Suprapubic skin (tissue), 4 donors: ENCODE data around the gene POC1B. TPM values are rescaled to one million over a fixed set of nuclear protein-coding genes. Genes with fewer than 3 reads are reported as not detected.

Experiments used
- DNase-seq, 2 donors: peaks; one replicate each; pipeline ENCODE4 v3.0.0-alpha.2; 2019; ENCODE audit warnings: low spot score in 2 of 2
- H3K27ac ChIP-seq: fragments of 200-600 bp; sonication (generic); one replicate; pipeline ENCODE4 v1.5.1; 2019
- H3K27me3 ChIP-seq: fragments of 200-600 bp; sonication (generic); one replicate; pipeline ENCODE4 v1.5.1; 2019
- H3K36me3 ChIP-seq: fragments of 200-600 bp; sonication (generic); one replicate; pipeline ENCODE4 v1.5.1; 2019
- H3K4me1 ChIP-seq: fragments of 200-600 bp; sonication (generic); one replicate; pipeline ENCODE4 v1.5.1; 2019
- H3K4me3 ChIP-seq: fragments of 200-600 bp; sonication (generic); one replicate; pipeline ENCODE4 v1.5.1; 2019; ENCODE audit warnings: mild to moderate bottlenecking
- H3K9me3 ChIP-seq: fragments of 200-600 bp; sonication (generic); one replicate; pipeline ENCODE4 v1.5.1; 2019
- EP300 ChIP-seq: sonication (generic); formaldehyde crosslinking; IDR thresholded peaks from one replicate; pipeline ENCODE4 v1.6.1; 2017; ENCODE audit warnings: antibody characterized with exemption
- POLR2A ChIP-seq, 2 donors: fragments of 450-650 bp; IDR thresholded peaks; one replicate each; pipeline ENCODE4 v1.6.1; 2017; ENCODE audit warnings: antibody characterized with exemption in 2 of 2, mild to moderate bottlenecking in 2 of 2, moderate library complexity in 2 of 2
- POLR2AphosphoS5 ChIP-seq, 3 donors: sonication (generic); formaldehyde crosslinking; IDR thresholded peaks; one replicate each; pipeline ENCODE4 v1.6.1; 2017; ENCODE audit warnings: antibody characterized with exemption in 3 of 3
- WGBS: methylation state at CpG from one replicate; pipeline ENCODE4 v1.1.5; 2018; 5-methylcytosine and 5-hydroxymethylcytosine counted together
- total RNA-seq, 4 donors: library from RNA; depleted of rRNA; stranded (reverse); fragments of >200 nt; gene quantifications; one replicate each; pipeline ENCODE4 v1.1.0, GENCODE V29; 2016
- TF ChIP-seq, protein P1 (sequence below), 2 donors: fragments of 200-600 bp in 1 of 2; fragments of 450-650 bp in 1 of 2; sonication (generic) in 1 of 2; IDR thresholded peaks; one replicate each; pipeline ENCODE4 v1.5.1; 2016 to 2019; ENCODE audit warnings: antibody characterized with exemption in 2 of 2, mild to moderate bottlenecking in 1 of 2, moderate library complexity in 1 of 2

Gene POC1B
- total RNA-seq, 4 donors from 2014 or later: 11.3 to 28.2 (median 13.4) TPM

DNA sequence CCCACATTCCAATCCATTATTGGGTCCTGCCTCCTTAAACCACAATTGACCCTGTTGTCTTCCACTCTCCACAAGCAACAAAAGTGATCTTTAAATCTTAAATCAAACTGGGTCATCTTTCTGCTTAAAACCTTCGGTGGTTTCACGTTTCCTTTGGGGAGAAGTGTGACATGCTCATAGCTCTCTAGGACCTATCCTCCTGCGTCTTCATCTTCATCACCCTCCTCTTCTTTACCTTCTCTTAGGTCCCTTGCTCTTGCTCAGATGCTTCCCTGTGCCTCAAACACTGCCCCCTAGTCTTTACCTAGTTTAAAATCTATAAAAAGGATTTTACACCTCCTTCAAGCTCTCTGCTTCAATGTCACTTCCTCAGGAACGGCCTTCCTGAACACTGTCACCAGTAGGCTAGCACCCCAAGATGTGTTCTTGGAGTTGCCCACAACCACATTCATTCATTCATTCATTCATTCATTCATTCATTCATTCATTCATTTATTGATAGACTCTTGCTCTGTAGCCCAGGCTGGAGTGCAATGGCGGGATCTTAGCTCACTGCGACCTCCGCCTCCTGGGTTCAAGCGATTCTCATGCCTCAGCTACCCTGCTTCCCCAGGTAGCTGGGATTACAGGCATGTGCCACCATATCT, 48.1 kb downstream of the POC1B start:
- H3K27ac ChIP-seq: no peak overlapping the region
- H3K27me3 ChIP-seq: no peaks in the 10 kb centered on the region
- no peak for DNase-seq
- WGBS: 91% methylated on average over 8 of the region's 8 CpGs
- TF ChIP-seq, protein P1, sequence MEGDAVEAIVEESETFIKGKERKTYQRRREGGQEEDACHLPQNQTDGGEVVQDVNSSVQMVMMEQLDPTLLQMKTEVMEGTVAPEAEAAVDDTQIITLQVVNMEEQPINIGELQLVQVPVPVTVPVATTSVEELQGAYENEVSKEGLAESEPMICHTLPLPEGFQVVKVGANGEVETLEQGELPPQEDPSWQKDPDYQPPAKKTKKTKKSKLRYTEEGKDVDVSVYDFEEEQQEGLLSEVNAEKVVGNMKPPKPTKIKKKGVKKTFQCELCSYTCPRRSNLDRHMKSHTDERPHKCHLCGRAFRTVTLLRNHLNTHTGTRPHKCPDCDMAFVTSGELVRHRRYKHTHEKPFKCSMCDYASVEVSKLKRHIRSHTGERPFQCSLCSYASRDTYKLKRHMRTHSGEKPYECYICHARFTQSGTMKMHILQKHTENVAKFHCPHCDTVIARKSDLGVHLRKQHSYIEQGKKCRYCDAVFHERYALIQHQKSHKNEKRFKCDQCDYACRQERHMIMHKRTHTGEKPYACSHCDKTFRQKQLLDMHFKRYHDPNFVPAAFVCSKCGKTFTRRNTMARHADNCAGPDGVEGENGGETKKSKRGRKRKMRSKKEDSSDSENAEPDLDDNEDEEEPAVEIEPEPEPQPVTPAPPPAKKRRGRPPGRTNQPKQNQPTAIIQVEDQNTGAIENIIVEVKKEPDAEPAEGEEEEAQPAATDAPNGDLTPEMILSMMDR (IDR thresholded peaks at IDR 0.05): no peak
- TF ChIP-seq POLR2A (IDR thresholded peaks at IDR 0.05) (no peak), EP300 (no peak), POLR2AphosphoS5 (IDR thresholded peaks at IDR 0.05) (no peak)
- H3K4me1 ChIP-seq: no peaks in the 10 kb centered on the region
- H3K4me3 ChIP-seq: no peak overlapping the region
- H3K9me3 ChIP-seq: no peaks in the 10 kb centered on the region
- no peaks in the 10 kb centered on the region for H3K36me3 ChIP-seq

DNA sequence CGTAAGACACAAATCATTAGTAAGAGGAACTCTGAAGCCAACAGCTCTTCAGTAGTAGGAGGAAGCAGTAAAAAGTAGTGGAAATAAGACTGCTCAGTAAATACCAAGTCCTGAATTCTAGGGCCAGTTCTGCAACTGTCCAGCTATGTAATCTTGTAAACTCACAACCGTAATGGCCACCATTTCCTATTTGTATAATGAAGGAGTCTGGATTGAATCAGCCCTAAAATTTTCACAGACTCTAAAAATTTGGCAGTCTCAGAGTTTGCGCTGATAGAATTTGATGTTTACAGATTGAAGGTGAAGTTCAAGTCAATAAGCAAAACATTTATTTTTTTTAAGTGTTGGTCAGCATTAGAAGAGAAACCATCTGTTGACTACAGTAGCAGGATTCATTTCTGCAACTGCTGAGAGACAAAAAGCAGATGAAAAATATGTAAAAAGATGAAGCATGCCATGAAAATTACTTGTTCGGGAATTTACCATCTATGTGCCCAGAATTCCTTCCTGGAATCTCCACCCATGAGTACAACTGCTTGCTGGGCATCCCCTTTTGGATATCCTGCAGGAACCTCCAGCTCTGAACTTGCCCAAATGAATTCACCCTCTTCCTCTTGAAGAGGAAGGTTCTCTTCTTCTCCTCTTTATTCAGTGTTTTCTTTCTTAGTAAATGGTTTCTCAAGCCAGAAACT, 48.8 kb downstream of the POC1B start:
- H3K9me3 ChIP-seq: no peaks in the 10 kb centered on the region
- H3K27ac ChIP-seq: no peak overlapping the region
- 77% methylated on average over 4 of the region's 4 CpGs for WGBS
- DNase-seq: no peak
- no peaks in the 10 kb centered on the region for H3K27me3 ChIP-seq
- H3K4me3 ChIP-seq: no peak overlapping the region
- TF ChIP-seq, protein P1 (IDR thresholded peaks at IDR 0.05): no peak
- TF ChIP-seq EP300 (no peak), POLR2AphosphoS5 (IDR thresholded peaks at IDR 0.05) (no peak)
- H3K4me1 ChIP-seq: no peaks in the 10 kb centered on the region
- no peaks in the 10 kb centered on the region for H3K36me3 ChIP-seq

DNA sequence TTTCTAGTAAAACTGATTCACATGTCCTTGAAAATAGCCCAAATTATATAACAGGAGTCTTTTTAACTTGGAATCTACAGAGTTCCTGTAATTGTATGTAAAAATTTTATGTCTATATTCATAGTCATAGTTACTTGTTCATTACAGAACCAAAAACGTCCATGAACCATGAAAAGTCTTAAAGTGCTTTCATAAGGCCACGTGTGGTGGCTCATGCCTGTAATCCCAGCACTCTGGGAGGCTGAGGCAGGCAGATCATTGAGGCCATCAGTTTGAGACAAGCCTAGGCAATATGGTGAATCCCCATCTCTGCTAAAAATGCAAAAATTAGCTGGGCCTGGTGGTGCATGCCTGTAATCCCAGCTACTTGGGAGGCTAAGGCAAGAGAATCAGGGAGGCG, 49.6 kb downstream of the POC1B start:
- Histone ChIP-seq H3K36me3 (no peaks in the 10 kb centered on the region), H3K27ac (no peak overlapping the region), H3K4me3 (no peak overlapping the region), H3K9me3 (no peaks in the 10 kb centered on the region), H3K4me1 (no peaks in the 10 kb centered on the region), H3K27me3 (no peaks in the 10 kb centered on the region)
- TF ChIP-seq EP300 (no peak), POLR2A (IDR thresholded peaks at IDR 0.05) (no peak), POLR2AphosphoS5 (IDR thresholded peaks at IDR 0.05) (no peak)
- TF ChIP-seq, protein P1 (IDR thresholded peaks at IDR 0.05): no peak
- no peak for DNase-seq
- WGBS: 94% methylated on average over 3 of the region's 3 CpGs

DNA sequence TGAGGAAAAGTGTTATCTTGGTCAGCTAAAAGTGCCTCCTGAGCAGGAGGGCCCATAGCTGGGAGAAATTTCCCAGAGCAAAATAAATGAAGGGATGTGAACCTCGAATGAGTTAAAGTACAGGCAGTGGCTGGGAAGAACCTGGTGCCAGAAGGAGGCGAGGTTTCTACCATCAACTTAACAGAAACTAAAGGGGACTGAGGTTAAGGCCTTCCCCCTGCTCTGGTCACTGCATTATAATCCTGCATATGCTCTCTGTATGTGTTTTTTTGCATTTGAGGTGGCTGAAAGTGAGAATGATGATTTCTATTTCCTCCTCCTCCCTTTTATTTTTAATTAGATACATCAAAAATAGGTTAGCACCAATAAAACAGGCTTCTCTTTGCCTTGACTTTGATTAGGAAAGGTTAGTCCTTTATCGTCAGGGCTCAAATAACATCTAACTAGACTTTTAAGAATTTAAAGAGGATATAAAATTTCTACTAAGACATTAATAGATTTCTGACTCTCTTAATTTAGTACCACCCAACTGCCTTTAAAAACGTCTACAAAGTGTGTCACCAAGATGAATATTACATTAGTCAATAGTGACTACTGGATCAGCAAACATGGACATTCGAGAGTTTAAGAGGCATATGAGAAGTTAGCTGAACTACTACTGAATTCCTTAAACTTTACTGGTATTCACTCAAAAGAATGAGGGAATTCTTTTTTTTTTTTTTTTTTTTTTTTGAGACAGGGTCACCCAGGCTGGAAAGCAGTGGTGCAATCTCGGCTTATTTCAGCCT, 50.5 kb downstream of the POC1B start:
- H3K27ac ChIP-seq: no peak overlapping the region
- 85% methylated on average over 6 of the region's 6 CpGs for WGBS
- no peak for DNase-seq
- H3K4me3 ChIP-seq: no peak overlapping the region
- no peaks in the 10 kb centered on the region for H3K36me3 ChIP-seq
- H3K4me1 ChIP-seq: no peaks in the 10 kb centered on the region
- no peaks in the 10 kb centered on the region for H3K9me3 ChIP-seq
- no peaks in the 10 kb centered on the region for H3K27me3 ChIP-seq
- no peak for TF ChIP-seq POLR2AphosphoS5 (IDR thresholded peaks at IDR 0.05)
- no peak for TF ChIP-seq POLR2A (IDR thresholded peaks at IDR 0.05)
- no peak for TF ChIP-seq EP300
- TF ChIP-seq, protein P1 (IDR thresholded peaks at IDR 0.05): no peak

DNA sequence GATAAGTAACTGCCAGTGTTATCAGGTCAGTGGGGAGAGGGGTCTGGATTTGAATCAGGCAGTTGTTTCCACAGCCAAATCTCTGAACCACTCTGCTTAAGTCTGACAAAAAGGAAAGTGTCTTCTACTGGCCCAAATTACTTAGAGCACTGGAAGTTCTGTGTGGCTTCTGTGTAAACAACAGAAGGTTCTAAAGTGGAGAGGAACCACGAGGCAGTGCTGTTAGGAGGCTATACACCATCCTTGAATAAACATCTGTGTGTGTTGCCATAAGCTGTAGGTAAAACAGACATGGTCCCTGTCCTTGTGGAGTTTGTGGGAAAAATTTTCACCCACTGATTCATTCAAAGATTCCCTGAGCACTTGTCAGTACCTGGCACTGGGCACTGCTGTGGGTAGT, 51.2 kb downstream of the POC1B start:
- H3K27me3 ChIP-seq: no peaks in the 10 kb centered on the region
- no peaks in the 10 kb centered on the region for H3K36me3 ChIP-seq
- no peaks in the 10 kb centered on the region for H3K4me1 ChIP-seq
- H3K9me3 ChIP-seq: no peaks in the 10 kb centered on the region
- no peak for TF ChIP-seq POLR2A (IDR thresholded peaks at IDR 0.05)
- TF ChIP-seq EP300: no peak
- no peak for TF ChIP-seq POLR2AphosphoS5 (IDR thresholded peaks at IDR 0.05)
- TF ChIP-seq, protein P1 (IDR thresholded peaks at IDR 0.05): no peak
- DNase-seq: no peak
- no peak overlapping the region for H3K27ac ChIP-seq
- WGBS: 80% methylated on average over 1 of the region's 1 CpG
- H3K4me3 ChIP-seq: no peak overlapping the region
